Karpas-422 (cell line): ENCODE results near the gene UBE2F. TPM values are rescaled to one million over a fixed set of nuclear protein-coding genes. Genes with fewer than 3 reads are reported as not detected.
"Not testable (repeated sequence)": the region's sequence is repeated elsewhere in the genome, so short reads cannot be mapped to it uniquely, and the experiment has no call there.

Experiments used
- DNase-seq: peaks from one replicate; pipeline ENCODE4 v3.0.0-alpha.2; 2015
- H2AFZ ChIP-seq: fragments of 200-600 bp; sonication (generic); 2 replicates; pipeline ENCODE4 v1.6.1; 2014; ENCODE audit warnings: antibody characterized with exemption, low read length, mixed read lengths
- H3K27ac ChIP-seq: fragments of 200-600 bp; sonication (generic); 2 replicates; pipeline ENCODE4 v1.5.1; 2014; ENCODE audit warnings: mild to moderate bottlenecking, low read length, moderate library complexity
- H3K27me3 ChIP-seq: fragments of 200-600 bp; sonication (generic); 2 replicates; pipeline ENCODE4 v1.6.1; 2014; ENCODE audit warnings: low read length, mixed read lengths
- H3K36me3 ChIP-seq: fragments of 200-600 bp; sonication (generic); 2 replicates; pipeline ENCODE4 v1.6.1; 2014; ENCODE audit warnings: low read length, mixed read lengths; ENCODE audit not compliant: insufficient read depth
- H3K4me1 ChIP-seq: fragments of 200-600 bp; sonication (generic); 2 replicates; pipeline ENCODE4 v1.6.1; 2014; ENCODE audit warnings: mild to moderate bottlenecking, low read length, mixed read lengths
- H3K4me2 ChIP-seq: fragments of 200-600 bp; sonication (generic); 2 replicates; pipeline ENCODE4 v1.6.1; 2014; ENCODE audit warnings: low read length, low read depth, mild to moderate bottlenecking; ENCODE audit not compliant: poor library complexity, severe bottlenecking
- H3K4me3 ChIP-seq: fragments of 200-600 bp; sonication (generic); 2 replicates; pipeline ENCODE4 v1.5.1; 2014; ENCODE audit warnings: mild to moderate bottlenecking, antibody characterized with exemption, low read length, mixed read lengths
- H3K79me2 ChIP-seq: fragments of 200-600 bp; sonication (generic); 2 replicates; pipeline ENCODE4 v1.6.1; 2014; ENCODE audit warnings: mild to moderate bottlenecking, low read length, mixed read lengths
- H3K9ac ChIP-seq: fragments of 200-600 bp; sonication (generic); 2 replicates; pipeline ENCODE4 v1.6.0; 2014; ENCODE audit warnings: low read length
- H3K9me2 ChIP-seq: fragments of 200-600 bp; sonication (generic), shearing (Covaris generic); replicated peaks from 2 replicates; pipeline ENCODE4 v1.6.0; 2014; ENCODE audit warnings: mild to moderate bottlenecking, low read length, moderate library complexity; ENCODE audit not compliant: insufficient read depth
- H3K9me3 ChIP-seq: fragments of 300-700, 200-600 bp; sonication (generic); 2 replicates; pipeline ENCODE4 v1.6.1; 2014; ENCODE audit warnings: low read length, mixed read lengths
- H4K20me1 ChIP-seq: fragments of 200-600 bp; sonication (generic); 2 replicates; pipeline ENCODE4 v1.6.1; 2014; ENCODE audit warnings: mild to moderate bottlenecking, antibody characterized with exemption, low read length, low read depth; ENCODE audit not compliant: insufficient read depth
- total RNA-seq: library from RNA; depleted of rRNA; stranded (reverse); fragments of >200 nt; shearing (Covaris generic); gene quantifications from 2 replicates; pipeline ENCODE4 v1.2.3, GENCODE V29; 2014; ENCODE audit warnings: low replicate concordance

Gene UBE2F
- total RNA-seq, 1 experiment from 2014 or later, result 63.3 TPM

DNA sequence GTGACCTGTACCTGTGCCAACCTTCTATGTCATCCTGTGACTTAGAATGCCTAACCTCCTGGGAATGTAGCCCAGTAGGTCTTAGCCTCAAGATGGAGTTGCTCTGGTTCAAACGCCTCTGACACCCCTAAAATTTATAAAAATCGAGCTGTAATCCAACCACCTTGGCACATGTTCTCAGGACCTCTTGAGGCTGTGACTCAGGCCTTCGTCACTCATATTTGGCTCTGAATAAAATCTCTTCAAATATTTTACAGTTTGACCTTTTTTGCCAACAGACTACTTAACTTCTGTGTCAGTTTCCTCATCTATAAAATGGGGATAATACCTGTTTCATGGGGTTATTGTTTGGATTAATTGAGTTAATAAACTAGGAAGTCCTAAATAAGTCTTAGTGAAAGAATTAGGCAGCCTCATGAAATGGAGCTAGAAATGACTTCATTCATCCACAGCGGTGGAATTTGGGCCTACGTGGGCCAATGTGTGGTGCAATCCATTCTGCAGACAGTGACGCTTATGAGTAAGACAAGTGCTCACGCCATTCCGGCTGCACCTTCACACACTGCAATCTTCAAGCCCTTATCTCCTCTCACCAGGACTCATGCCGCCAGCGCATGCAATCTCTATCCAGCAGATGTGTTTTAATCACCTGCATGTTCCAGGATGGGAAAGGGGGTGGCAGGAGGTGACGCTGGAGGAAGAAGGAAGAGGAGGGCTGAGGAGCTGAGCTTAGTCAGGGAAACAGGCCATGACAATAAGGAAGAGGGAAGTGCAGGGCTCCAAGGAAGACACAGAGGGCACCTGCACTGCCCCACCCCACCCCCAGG, 2.0 kb upstream of the UBE2F start:
- no peak overlapping the region for H2AFZ ChIP-seq
- no peak overlapping the region for H3K4me3 ChIP-seq

DNA sequence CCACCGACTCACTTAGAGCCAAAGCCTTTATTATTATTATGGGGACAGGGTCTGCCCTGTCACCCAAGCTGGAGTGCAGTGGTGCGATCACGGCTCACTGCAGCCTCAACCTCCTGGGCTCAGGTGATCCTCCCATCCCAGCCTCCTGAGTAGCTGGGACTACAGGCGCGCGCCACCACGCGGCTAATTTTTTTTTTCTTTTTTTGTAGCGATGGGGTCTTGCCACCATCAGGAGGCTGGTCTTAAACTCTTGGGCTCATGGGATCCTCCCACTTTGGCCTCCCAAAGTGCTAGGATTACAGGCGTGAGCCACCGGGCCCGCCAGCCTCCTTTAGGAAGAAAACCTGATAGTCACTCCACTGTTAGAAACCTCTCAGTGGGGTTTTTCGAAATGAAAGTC, 970 bp upstream of the UBE2F start:
- H3K27me3 ChIP-seq, H3K9me2 ChIP-seq, DNase-seq, H3K27ac ChIP-seq, H3K36me3 ChIP-seq, H2AFZ ChIP-seq: not testable (repeated sequence)
- Histone ChIP-seq H3K4me3 (peak overlapping the region; percentile 77), H3K9ac (peak overlapping the region; percentile 71; the same call in 1 of the 2 replicates), H3K79me2 (peaks cover 35% of the 10 kb centered on the region), H4K20me1 (peaks cover 26% of the 10 kb centered on the region), H3K4me1 (peaks cover 33% of the 10 kb centered on the region), H3K4me2 (peak overlapping the region; percentile 85), H3K9me3 (peaks cover 12% of the 10 kb centered on the region)

More for the DNA sequence above, 2.0 kb upstream of the UBE2F start:
- no peaks in the 10 kb centered on the region for H3K9me2 ChIP-seq
- no peak overlapping the region for H3K4me2 ChIP-seq
- peaks cover 12% of the 10 kb centered on the region for H3K9me3 ChIP-seq
- no peak overlapping the region for H3K9ac ChIP-seq
- peaks cover 21% of the 10 kb centered on the region for H4K20me1 ChIP-seq
- peaks cover 24% of the 10 kb centered on the region for H3K79me2 ChIP-seq
- H3K27me3 ChIP-seq, result no peaks in the 10 kb centered on the region
- H3K4me1 ChIP-seq, result peaks cover 28% of the 10 kb centered on the region
- DNase-seq, result no peak
- no peaks in the 10 kb centered on the region; the same call in 1 of the 2 replicates for H3K36me3 ChIP-seq
- no peak overlapping the region for H3K27ac ChIP-seq

DNA sequence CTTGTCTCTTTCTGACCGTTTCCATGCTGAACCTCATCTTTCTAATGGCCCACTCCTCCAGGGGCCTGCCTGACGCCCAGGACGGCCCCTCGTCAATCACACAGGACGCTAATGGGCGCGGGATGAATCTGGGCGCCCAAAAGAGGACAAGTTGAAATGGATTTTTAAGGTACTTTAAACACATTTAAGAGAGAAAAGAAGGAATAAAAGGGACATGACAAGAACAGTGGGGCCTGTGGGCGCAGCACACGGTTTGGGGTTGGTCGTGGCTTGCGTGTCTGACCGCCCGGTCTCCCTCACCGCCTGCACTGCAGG, 607 bp upstream of the UBE2F start:
- Histone ChIP-seq H3K27me3 (no peaks in the 10 kb centered on the region), H2AFZ (peak overlapping the region; percentile 95), H3K9ac (peak overlapping the region; percentile 71), H3K4me1 (peaks cover 33% of the 10 kb centered on the region), H3K4me3 (peak overlapping the region; percentile 77), H3K9me2 (no peaks in the 10 kb centered on the region), H3K4me2 (peak overlapping the region; percentile 85), H3K36me3 (no peaks in the 10 kb centered on the region; the same call in 1 of the 2 replicates), H3K27ac (no peak overlapping the region), H3K9me3 (peaks cover 12% of the 10 kb centered on the region), H3K79me2 (peaks cover 38% of the 10 kb centered on the region), H4K20me1 (peaks cover 26% of the 10 kb centered on the region)
- DNase-seq, result no peak

DNA sequence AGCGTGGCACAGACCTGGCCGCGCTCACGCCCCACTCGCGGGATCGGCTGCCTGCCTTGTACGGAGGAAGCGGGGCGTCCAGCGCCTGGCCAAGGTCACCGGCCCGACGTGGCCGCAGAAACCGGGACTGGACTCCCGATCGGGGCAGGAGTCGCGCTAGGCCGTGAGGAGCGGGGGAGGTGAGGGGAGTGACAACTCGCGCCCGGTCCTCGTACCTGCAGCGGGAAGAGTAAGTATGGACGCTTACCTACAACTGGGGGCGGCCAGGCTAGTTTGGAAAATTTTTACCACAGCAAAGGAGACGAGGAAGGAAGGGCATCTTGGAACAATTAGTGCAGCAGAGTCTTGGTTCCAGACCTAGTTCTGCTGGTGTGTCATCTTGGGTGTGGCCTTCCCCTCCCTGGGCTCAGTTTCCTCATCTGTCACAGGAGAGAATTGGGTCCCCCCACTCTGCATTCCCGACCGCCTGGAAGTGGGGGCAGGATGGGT, 693 bp downstream of the UBE2F start:
- Histone ChIP-seq H3K27ac (no peak overlapping the region), H3K36me3 (no peaks in the 10 kb centered on the region; the same call in 1 of the 2 replicates), H3K79me2 (peaks cover 49% of the 10 kb centered on the region), H4K20me1 (peaks cover 26% of the 10 kb centered on the region), H3K4me3 (peak overlapping the region; percentile 87), H3K9ac (peak overlapping the region; percentile 83), H2AFZ (no peak overlapping the region), H3K4me2 (peak overlapping the region; percentile 94), H3K9me2 (no peaks in the 10 kb centered on the region), H3K9me3 (peaks cover 6% of the 10 kb centered on the region), H3K4me1 (peaks cover 40% of the 10 kb centered on the region), H3K27me3 (no peaks in the 10 kb centered on the region)
- DNase-seq, result no peak

DNA sequence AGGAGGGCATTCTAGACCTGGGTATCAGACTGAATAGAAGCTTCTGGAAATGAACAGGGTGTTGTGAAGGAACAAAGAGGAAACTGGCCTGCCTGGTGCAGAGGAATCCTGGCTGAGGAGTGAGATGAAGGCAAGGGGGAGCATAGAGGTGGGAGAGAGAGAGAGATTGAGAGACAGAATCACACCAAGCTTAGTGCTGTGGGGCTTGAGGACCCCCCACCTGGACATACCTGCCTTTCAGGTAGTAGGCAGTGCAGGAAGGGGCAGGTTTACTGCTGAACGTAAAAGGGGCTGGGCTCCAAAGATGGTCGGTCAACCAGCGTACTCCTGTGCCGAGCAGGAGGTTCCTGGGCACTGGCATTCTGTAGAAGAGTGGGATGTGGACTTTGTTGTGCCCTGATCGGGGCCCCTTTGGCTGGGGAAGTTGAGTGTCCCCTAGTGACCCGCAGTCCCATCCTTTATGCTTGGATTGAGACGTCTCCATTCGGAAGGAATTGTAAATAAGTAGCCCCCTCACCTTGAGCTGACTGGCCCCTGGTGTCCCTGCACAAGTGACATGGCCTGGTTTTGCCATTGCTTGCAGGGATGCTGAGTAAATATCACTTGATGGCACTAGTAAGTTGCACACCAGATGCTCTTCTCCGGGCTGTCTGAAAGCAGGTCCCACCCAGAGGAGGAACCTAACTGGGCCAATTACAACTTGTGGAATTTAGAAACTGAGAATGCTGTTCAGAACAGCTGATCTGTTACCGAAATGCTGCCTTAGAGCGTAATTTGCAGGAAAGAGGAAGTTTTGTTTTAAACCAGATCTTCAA, 1.4 kb downstream of the UBE2F start:
- H3K4me2 ChIP-seq, result peak overlapping the region; percentile 94
- H2AFZ ChIP-seq, result no peak overlapping the region
- peak overlapping the region; percentile 83 for H3K9ac ChIP-seq
- H3K27ac ChIP-seq, result no peak overlapping the region; the same call in 1 of the 2 replicates
- H3K4me3 ChIP-seq, result peak overlapping the region; percentile 87
- no peaks in the 10 kb centered on the region for H3K9me3 ChIP-seq
- H3K27me3 ChIP-seq, result no peaks in the 10 kb centered on the region
- peaks cover 26% of the 10 kb centered on the region for H4K20me1 ChIP-seq
- peaks cover 56% of the 10 kb centered on the region for H3K79me2 ChIP-seq
- no peaks in the 10 kb centered on the region for H3K36me3 ChIP-seq
- H3K9me2 ChIP-seq, result no peaks in the 10 kb centered on the region
- peaks cover 40% of the 10 kb centered on the region for H3K4me1 ChIP-seq
- DNase-seq, result peak; percentile 84

DNA sequence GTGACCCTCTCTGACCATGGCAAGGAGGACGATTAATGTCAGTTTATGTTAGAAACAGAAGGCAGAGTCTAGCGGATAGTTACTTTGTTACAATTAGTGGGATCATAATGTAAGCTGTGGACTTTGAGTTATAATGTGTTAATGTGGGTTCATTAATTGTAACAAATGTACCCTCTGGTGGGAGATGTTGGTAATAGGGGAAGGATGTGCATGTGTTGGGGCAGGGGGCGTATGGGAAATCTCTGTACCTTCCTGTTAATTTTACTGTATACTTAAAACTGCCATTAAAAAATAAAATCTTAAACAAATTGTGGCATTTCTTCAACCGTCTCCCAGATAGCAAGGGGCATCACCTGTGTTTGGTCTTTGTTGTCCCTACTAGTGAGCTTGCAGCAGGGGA, 4.8 kb downstream of the UBE2F start:
- Histone ChIP-seq H3K79me2 (peaks cover 70% of the 10 kb centered on the region), H3K9ac (no peak overlapping the region), H2AFZ (no peak overlapping the region), H4K20me1 (peaks cover 26% of the 10 kb centered on the region), H3K27me3 (no peaks in the 10 kb centered on the region), H3K36me3 (no peaks in the 10 kb centered on the region), H3K27ac (no peak overlapping the region), H3K9me2 (no peaks in the 10 kb centered on the region), H3K4me1 (peaks cover 35% of the 10 kb centered on the region), H3K9me3 (no peaks in the 10 kb centered on the region), H3K4me2 (no peak overlapping the region), H3K4me3 (no peak overlapping the region)
- DNase-seq, result no peak

DNA sequence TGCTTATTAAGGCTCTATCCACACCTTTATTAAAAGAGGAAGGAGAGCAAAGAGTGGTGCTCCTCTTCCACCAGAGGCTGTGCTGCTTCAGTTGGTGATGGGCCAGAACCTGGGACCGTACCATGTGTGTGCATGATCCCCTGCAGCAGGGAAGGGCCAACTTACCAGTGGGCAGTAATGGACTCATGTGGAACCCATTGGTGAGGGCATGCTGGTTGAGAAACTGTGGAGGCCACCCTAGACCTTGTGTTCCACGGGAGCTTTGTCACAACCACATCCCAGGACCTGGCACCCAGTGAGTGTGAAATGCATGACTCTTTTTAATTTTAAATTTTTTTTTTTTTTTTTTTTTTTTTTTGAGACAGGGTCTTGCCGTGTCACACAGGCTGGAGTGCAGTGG, 5.4 kb downstream of the UBE2F start:
- H3K79me2 ChIP-seq, result peaks cover 75% of the 10 kb centered on the region
- H3K4me1 ChIP-seq, result peaks cover 39% of the 10 kb centered on the region
- no peak for DNase-seq
- H3K36me3 ChIP-seq, result no peaks in the 10 kb centered on the region
- no peaks in the 10 kb centered on the region for H3K9me2 ChIP-seq
- H3K27ac ChIP-seq, result no peak overlapping the region
- H3K4me2 ChIP-seq, result no peak overlapping the region
- H3K9me3 ChIP-seq, result no peaks in the 10 kb centered on the region
- no peaks in the 10 kb centered on the region for H3K27me3 ChIP-seq
- H2AFZ ChIP-seq, result no peak overlapping the region
- H4K20me1 ChIP-seq, result peaks cover 26% of the 10 kb centered on the region
- H3K4me3 ChIP-seq, result no peak overlapping the region
- H3K9ac ChIP-seq, result no peak overlapping the region

DNA sequence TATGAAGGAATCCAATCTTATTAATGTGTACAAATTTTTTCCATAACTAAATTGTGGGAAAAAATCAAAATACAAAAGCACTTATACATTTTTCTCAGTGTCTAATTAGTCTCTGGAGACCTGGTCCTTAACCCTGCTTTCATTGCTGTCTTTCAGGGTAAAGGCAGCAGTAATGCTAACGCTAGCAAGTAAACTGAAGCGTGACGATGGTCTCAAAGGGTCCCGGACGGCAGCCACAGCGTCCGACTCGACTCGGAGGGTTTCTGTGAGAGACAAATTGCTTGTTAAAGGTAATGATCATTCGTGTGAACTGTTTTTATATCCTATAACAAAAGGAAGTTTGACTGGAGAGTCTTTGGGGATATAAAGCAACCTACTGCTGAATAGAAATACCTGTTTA, 6.1 kb downstream of the UBE2F start:
- Histone ChIP-seq H3K27me3 (no peaks in the 10 kb centered on the region), H3K36me3 (no peaks in the 10 kb centered on the region), H3K79me2 (peaks cover 76% of the 10 kb centered on the region), H3K4me1 (peaks cover 42% of the 10 kb centered on the region), H3K9ac (no peak overlapping the region), H3K4me3 (no peak overlapping the region), H3K27ac (no peak overlapping the region), H3K9me2 (no peaks in the 10 kb centered on the region), H3K9me3 (no peaks in the 10 kb centered on the region), H2AFZ (no peak overlapping the region), H4K20me1 (peaks cover 20% of the 10 kb centered on the region), H3K4me2 (no peak overlapping the region)
- DNase-seq, result no peak
